ENCODE measurements around the gene SERPINA7. TPM values are rescaled to one million over a fixed set of nuclear protein-coding genes. Genes with fewer than 3 reads are reported as not detected.

SERPINA7 gene
- total and polyA plus RNA-seq, 12 donors: 0.13 to 0.89 (median 0.22) TPM; not detected in 9

- no peaks in the 10 kb centered on the region for H3K4me1 ChIP-seq (replicated peaks in 1 of 2)
- H3K27me3 ChIP-seq: peaks cover 31% of the 10 kb centered on the region
- intact Hi-C loops (cut with DNase I): no loop called here
- H3K9me3 ChIP-seq (replicated peaks in 1 of 3): no peaks in the 10 kb centered on the region
- no peak overlapping the region for H3K27ac ChIP-seq
- peak in 4 of 6 experiments; percentile 17 to 29 (median 24) for TF ChIP-seq CTCF (IDR thresholded peaks at IDR 0.05)
- no peak for TF ChIP-seq POLR2A (IDR thresholded peaks at IDR 0.05)
- WGBS, 4 donors: 47 to 95% (median 72%) methylated on average over 2 of the region's 2 CpGs
- no peak overlapping the region for H3K4me3 ChIP-seq
- H3K36me3 ChIP-seq (replicated peaks in 1 of 2): no peaks in the 10 kb centered on the region
- DNase-seq: no peak
These were observed 3.5 kb downstream of the SERPINA7 start for GRCh38 chrX:106035064-106035463.

GRCh38 chrX:106023947-106024346, 14.6 kb downstream of the SERPINA7 start:
- no peaks in the 10 kb centered on the region for H3K9me3 ChIP-seq (replicated peaks in 1 of 3)
- TF ChIP-seq CTCF (IDR thresholded peaks at IDR 0.05): no peak
- TF ChIP-seq POLR2A (IDR thresholded peaks at IDR 0.05): no peak
- intact Hi-C loops (cut with DNase I): no loop called here
- no peak overlapping the region for H3K27ac ChIP-seq
- WGBS, 4 donors: 71 to 92% (median 80%) methylated on average over 4 of the region's 4 CpGs
- no peaks in the 10 kb centered on the region for H3K4me1 ChIP-seq (replicated peaks in 1 of 2)
- H3K4me3 ChIP-seq: no peak overlapping the region
- no peak for DNase-seq
- H3K27me3 ChIP-seq: peaks cover 3% of the 10 kb centered on the region
- no peaks in the 10 kb centered on the region for H3K36me3 ChIP-seq (replicated peaks in 1 of 2)

GRCh38 chrX:106022238-106022637, 16.3 kb downstream of the SERPINA7 start:
- Histone ChIP-seq H3K27ac (no peak overlapping the region), H3K4me1 (replicated peaks in 1 of 2) (no peaks in the 10 kb centered on the region), H3K36me3 (replicated peaks in 1 of 2) (no peaks in the 10 kb centered on the region), H3K27me3 (peaks cover under 1% of the 10 kb centered on the region), H3K9me3 (replicated peaks in 1 of 3) (no peaks in the 10 kb centered on the region), H3K4me3 (no peak overlapping the region)
- TF ChIP-seq CTCF (IDR thresholded peaks at IDR 0.05) (no peak), POLR2A (IDR thresholded peaks at IDR 0.05) (no peak)
- DNase-seq: no peak
- WGBS, 4 donors: 75 to 94% (median 89%) methylated on average over 2 of the region's 2 CpGs
- intact Hi-C loops (cut with DNase I): no loop called here

GRCh38 chrX:106014119-106014775, 24.3 kb downstream of the SERPINA7 start:
- no peak for TF ChIP-seq CTCF (IDR thresholded peaks at IDR 0.05)
- TF ChIP-seq POLR2A (IDR thresholded peaks at IDR 0.05): no peak
- intact Hi-C loops (cut with DNase I): no loop called here
- Histone ChIP-seq H3K4me1 (replicated peaks in 1 of 2) (no peaks in the 10 kb centered on the region), H3K27ac (no peak overlapping the region), H3K27me3 (peaks cover 5% of the 10 kb centered on the region), H3K4me3 (no peak overlapping the region), H3K9me3 (replicated peaks in 1 of 3) (peaks cover 0 to 4% (median 0%) of the 10 kb centered on the region in 3 donors), H3K36me3 (replicated peaks in 1 of 2) (no peaks in the 10 kb centered on the region)
- DNase-seq: no peak
- 36 to 60% (median 50%) methylated on average over 1 of the region's 1 CpG; no CpG with 5 or more reads in 1 of the 4 donors for WGBS, 4 donors
